Measurements from ENCODE around the gene RPL18. TPM values are rescaled to one million over a fixed set of nuclear protein-coding genes. Genes with fewer than 3 reads are reported as not detected.
A peak's percentile ranks its signal among the peaks of the same experiment; 100 is the strongest.

RPL18 gene
- total RNA-seq: 100 to 1,000 TPM; 606 to 773 (median 699) TPM
- 965 TPM for polyA plus RNA-seq
- long read RNA-seq, donor 1, transcript RPL18-201 (6 exons, 612 nt): minor isoform, 6 of 75 reads
- long read RNA-seq, donor 1, transcript RPL18-208 (7 exons, 1,004 nt): major isoform, 60 of 75 reads
- long read RNA-seq, donor 1, partial matches to known transcripts: 8 of 75 reads
- long read RNA-seq, donor 1, other reads (novel, unspliced or antisense): 0 of 75 reads
- long read RNA-seq, donor 2, transcript RPL18-201 (6 exons, 612 nt): minor isoform, 6 of 122 reads
- long read RNA-seq, donor 2, transcript RPL18-208 (7 exons, 1,004 nt): major isoform, 87 of 122 reads
- long read RNA-seq, donor 2, partial matches to known transcripts: 26 of 122 reads
- long read RNA-seq, donor 2, other reads (novel, unspliced or antisense): 1 of 122 reads
- long read RNA-seq, donor 3, transcript RPL18-208 (7 exons, 1,004 nt): major isoform, 27 of 38 reads
- long read RNA-seq, donor 3, partial matches to known transcripts: 4 of 38 reads
- long read RNA-seq, donor 3, other reads (novel, unspliced or antisense): 2 of 38 reads
- long read RNA-seq, donor 4, transcript RPL18-208 (7 exons, 1,004 nt): major isoform, 64 of 80 reads
- long read RNA-seq, donor 4, partial matches to known transcripts: 12 of 80 reads
- long read RNA-seq, donor 4, other reads (novel, unspliced or antisense): 2 of 80 reads

DNA sequence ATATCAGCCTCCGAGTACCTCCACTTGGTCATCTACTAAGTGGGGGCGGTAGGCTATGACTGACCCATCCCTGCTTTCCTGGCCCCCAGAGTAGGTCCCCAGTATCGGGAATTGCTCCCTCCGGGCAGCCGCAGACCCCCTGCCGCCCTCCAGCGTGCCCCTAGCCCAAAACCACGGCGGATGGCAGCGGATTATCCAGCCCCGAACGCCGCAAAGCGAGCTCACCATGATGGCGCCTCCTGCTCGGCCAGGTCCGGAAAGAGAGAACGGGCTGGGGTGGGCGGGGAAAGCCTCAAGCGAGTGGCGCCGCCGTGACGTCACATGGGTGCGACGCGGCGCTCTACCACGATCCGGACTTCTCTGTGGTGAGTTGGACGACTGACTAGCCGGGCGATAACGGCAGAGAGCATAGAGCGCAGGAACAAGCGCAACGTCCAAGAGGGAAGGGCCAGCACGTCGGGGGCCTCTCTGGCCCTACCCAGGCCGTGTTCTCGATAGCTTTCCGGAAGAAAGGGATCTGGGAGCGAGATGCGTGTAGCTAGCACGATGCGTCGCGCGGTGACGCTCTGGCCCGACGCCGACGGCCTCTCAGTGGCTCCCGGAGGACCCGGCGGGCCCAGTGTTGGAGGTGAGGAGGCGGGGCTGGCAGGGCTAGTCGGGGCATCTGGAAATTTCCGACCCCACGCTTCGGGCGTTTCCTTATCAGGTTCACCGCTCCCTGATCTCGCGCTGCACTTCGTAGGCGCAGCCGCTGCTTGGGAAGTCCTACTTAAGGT, at the start of gene RPL18, which contains the start of gene SPHK2:
Gene RPL18, minus strand, starts transcription at position 263 of the 776 bp plus-strand sequence. Its CDS starts 35 bp downstream, at position 228.
Gene SPHK2, plus strand, starts transcription at position 591 of the 776 bp plus-strand sequence. CDS start 1,009 bp downstream, outside the sequence.
- intact Hi-C loops (cut with DNase I): no loop called here
- peak; percentile 92 to 93 for ATAC-seq
- Histone ChIP-seq H3K27me3 (ENCODE audit: control insufficient read depth, insufficient read depth) (no peaks in the 10 kb centered on the region), H3K27ac (ENCODE audit: low read length) (peak within 1 kb of the TSS; percentile 97), H3K9me3 (ENCODE audit: control insufficient read depth, low read length) (no peaks in the 10 kb centered on the region), H3K4me1 (ENCODE audit: control insufficient read depth, insufficient read depth, low read length) (peaks cover 5% of the 10 kb centered on the region), H3K4me3 (ENCODE audit: low read length) (peak within 1 kb of the TSS; percentile 69)
- peak; percentile 99 for DNase-seq
- WGBS: under 1% methylated on average over 69 of the region's 69 CpGs

DNA sequence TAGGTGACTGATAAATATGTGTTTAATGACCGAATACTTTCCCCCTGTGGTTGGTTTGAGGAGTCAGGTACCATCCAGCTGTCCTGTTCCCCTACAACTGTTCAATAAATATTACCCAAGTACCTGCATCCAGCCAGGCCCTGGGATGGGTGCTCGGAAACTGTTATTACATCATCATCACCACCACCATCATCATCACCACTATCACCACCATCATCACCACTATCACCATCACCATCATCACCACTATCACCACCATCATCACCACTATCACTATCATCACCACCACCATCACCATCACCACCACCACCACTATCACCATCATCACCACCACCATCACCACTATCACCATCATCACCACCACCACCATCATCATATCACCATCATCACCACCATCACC, 49.8 kb upstream of the RPL18 start:
- no peak overlapping the region for H3K4me3 ChIP-seq (ENCODE audit: low read length)
- H3K27me3 ChIP-seq (ENCODE audit: control insufficient read depth, insufficient read depth): no peaks in the 10 kb centered on the region
- H3K9me3 ChIP-seq (ENCODE audit: control insufficient read depth, low read length): no peaks in the 10 kb centered on the region
- intact Hi-C loops (cut with DNase I): no loop called here
- DNase-seq (no peak), ATAC-seq (no peak)
- 91% methylated on average over 2 of the region's 2 CpGs for WGBS
- no peaks in the 10 kb centered on the region for H3K4me1 ChIP-seq (ENCODE audit: control insufficient read depth, insufficient read depth, low read length)
- H3K27ac ChIP-seq (ENCODE audit: low read length): no peak overlapping the region

DNA sequence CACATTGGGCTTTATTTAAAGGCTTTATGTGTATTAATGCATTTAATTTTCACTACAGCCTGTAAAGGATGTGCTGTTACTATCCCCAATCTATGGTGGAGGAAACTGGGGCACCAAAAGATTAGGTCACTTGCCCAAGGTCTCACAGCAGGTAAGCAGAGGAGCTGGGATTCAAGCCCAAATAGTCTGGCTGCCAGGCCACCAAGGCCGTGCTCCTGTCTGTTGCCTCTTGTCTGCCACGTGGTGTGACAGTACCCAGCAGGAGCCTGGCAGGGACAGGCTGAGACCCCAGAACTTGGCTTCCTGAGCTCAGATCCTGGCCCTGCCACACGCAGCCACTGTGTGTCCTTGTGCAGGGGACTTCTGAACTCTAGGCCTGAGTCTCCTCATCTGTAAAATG, 49.4 kb upstream of the RPL18 start:
- intact Hi-C loops (cut with DNase I): no loop called here
- Histone ChIP-seq H3K27ac (ENCODE audit: low read length) (no peak overlapping the region), H3K27me3 (ENCODE audit: control insufficient read depth, insufficient read depth) (no peaks in the 10 kb centered on the region), H3K4me3 (ENCODE audit: low read length) (no peak overlapping the region), H3K4me1 (ENCODE audit: control insufficient read depth, insufficient read depth, low read length) (no peaks in the 10 kb centered on the region), H3K9me3 (ENCODE audit: control insufficient read depth, low read length) (no peaks in the 10 kb centered on the region)
- DNase-seq: no peak
- ATAC-seq: no peak
- WGBS: 85% methylated on average over 3 of the region's 3 CpGs

DNA sequence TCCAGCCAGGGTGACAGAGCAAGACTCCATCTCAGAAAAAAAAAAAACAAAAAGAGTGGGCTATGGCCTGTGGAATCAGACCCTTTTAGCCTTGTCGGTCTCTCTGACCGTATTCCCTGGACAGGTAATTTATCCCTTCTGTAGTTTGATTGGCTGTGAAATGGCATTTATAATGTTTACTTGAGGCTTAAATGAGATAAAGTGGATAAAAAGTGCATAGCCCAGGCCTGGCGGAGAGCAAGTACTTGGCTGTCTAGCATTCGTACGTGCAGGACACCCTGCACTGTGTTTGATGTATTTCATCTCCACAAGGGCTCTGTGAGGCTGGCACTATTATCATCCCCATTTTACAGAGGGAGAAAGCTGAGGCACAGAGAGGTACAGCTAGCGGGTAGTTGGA, 46.8 kb upstream of the RPL18 start:
- no peaks in the 10 kb centered on the region for H3K4me1 ChIP-seq (ENCODE audit: control insufficient read depth, insufficient read depth, low read length)
- ATAC-seq: no peak
- no peaks in the 10 kb centered on the region for H3K9me3 ChIP-seq (ENCODE audit: control insufficient read depth, low read length)
- 91% methylated on average over 6 of the region's 6 CpGs for WGBS
- no peak overlapping the region for H3K4me3 ChIP-seq (ENCODE audit: low read length)
- intact Hi-C loops (cut with DNase I): no loop called here
- H3K27me3 ChIP-seq (ENCODE audit: control insufficient read depth, insufficient read depth): no peaks in the 10 kb centered on the region
- no peak for DNase-seq
- H3K27ac ChIP-seq (ENCODE audit: low read length): no peak overlapping the region

DNA sequence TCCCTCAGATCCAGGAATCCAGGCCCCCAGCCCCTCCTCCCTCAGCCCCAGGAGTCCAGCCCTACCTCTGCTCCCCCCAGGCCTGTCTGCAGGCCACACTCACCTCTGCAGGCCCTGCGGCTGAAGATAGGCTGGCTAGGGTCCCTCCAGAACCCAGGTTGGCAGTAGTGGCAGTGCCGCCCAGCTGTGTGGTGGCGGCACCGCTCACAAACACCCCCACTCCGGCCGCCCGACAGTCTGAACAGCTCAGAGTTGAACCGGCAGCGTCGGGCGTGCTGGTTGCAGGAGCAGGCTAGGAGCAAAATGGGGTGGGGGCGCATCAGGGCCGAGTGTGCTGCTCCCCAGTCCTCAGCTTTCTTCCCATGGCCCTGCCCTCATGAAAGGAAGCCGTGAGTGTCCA, 45.5 kb upstream of the RPL18 start:
- 86% methylated on average over 14 of the region's 14 CpGs for WGBS
- H3K4me1 ChIP-seq (ENCODE audit: control insufficient read depth, insufficient read depth, low read length): peaks cover 2% of the 10 kb centered on the region
- H3K27ac ChIP-seq (ENCODE audit: low read length): no peak overlapping the region
- no peaks in the 10 kb centered on the region for H3K27me3 ChIP-seq (ENCODE audit: control insufficient read depth, insufficient read depth)
- no peaks in the 10 kb centered on the region for H3K9me3 ChIP-seq (ENCODE audit: control insufficient read depth, low read length)
- intact Hi-C loops (cut with DNase I): no loop called here
- DNase-seq (no peak), ATAC-seq (no peak)
- H3K4me3 ChIP-seq (ENCODE audit: low read length): no peak overlapping the region

DNA sequence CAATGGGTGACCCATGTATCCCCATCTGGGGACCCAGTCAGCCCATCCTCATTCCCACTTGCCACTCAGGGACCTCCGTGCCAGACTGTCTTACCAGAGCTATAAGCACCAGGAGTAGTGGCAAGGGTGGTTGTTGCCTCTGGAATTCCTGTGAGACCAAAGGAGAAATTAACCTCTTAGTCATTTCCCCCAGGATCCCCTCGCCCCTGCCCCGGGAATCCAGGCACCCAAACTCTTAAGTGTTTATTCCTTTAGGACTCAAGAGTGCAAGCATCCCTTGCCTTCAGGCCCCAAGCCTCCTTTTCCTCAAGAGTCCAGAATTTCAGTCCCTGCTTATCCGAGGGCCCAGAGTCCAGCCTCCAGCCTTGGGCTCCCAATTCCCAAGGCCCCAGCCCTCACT, 44.7 kb upstream of the RPL18 start:
- ATAC-seq (no peak), DNase-seq (no peak)
- no peak overlapping the region for H3K4me3 ChIP-seq (ENCODE audit: low read length)
- H3K4me1 ChIP-seq (ENCODE audit: control insufficient read depth, insufficient read depth, low read length): peaks cover 2% of the 10 kb centered on the region
- H3K27me3 ChIP-seq (ENCODE audit: control insufficient read depth, insufficient read depth): no peaks in the 10 kb centered on the region
- intact Hi-C loops (cut with DNase I): no loop called here
- whole genome bisulfite sequencing: 96% methylated on average over 4 of the region's 4 CpGs
- no peak overlapping the region for H3K27ac ChIP-seq (ENCODE audit: low read length)
- H3K9me3 ChIP-seq (ENCODE audit: control insufficient read depth, low read length): no peaks in the 10 kb centered on the region

DNA sequence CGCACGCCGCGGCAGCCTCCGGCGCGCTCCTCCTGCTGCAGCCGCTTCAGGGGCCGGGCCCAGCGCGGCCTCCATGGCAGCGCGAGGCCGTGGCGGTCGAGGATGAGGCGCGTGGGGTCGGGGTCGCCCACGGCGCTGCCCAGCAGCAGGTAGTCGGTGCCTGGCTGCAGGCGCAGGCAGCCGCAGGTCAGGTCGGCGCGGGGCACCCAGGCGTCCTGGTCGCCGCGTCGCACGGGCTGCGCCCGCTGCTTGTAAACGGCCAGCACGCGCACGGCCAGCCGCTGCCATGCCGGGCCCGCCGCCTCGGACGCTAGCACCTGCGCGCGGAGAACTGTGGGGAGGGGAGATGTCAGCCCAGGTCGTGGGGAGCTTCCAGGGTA, 42.7 kb upstream of the RPL18 start:
- DNase-seq (peak in 2 of 3 donors; percentile 50 to 61), ATAC-seq (peak in 1 of 2 donors; percentile 2)
- intact Hi-C loops (cut with DNase I): no loop called here
- Histone ChIP-seq H3K27me3 (ENCODE audit: control insufficient read depth, insufficient read depth) (no peaks in the 10 kb centered on the region), H3K27ac (ENCODE audit: low read length) (no peak overlapping the region), H3K9me3 (ENCODE audit: control insufficient read depth, low read length) (no peaks in the 10 kb centered on the region), H3K4me1 (ENCODE audit: control insufficient read depth, insufficient read depth, low read length) (peaks cover 2% of the 10 kb centered on the region), H3K4me3 (ENCODE audit: low read length) (no peak overlapping the region)
- 89% methylated on average over 50 of the region's 50 CpGs for WGBS

DNA sequence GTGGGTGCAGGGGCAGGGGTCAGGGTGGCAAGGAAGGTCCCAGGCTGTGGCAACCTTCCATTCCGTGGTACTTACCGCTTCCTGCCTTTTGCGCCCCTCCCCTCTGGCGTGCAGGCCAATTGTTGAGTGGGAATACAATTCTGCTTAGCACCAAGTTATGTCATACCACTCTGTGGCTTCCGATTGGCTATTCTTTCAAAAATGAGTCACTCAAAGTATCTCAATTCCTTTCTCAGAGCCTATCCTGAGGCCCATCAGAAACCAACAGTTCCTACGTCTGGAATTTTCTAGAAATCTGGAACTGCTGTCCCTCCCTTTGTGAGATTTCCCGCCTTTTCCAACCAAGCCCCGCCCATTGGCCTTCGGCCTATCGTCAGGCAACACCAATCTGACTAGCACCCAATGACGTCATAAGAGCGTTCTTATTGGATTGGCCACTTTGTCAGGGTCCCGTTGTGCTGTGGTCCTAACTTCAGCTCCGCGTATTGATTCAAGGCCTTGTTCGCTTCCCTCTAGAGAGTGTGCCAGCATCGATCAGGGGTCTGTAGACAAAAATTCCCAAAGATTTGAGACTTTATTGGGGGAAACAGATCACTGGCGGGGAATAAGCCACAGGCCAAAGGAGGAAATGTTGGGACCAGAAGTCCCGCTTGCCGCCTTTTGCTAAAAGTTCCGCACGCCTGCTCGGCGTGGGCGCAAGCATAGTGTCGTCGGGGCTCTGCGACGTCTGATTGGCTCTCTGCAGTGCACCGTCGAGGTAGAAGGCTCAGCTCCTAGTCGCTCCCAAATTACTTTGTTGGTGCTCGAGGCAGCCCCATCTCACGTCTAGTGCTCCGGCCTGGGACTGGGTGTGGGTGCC, 42.1 kb upstream of the RPL18 start:
- peaks cover 2% of the 10 kb centered on the region for H3K4me1 ChIP-seq (ENCODE audit: control insufficient read depth, insufficient read depth, low read length)
- intact Hi-C loops (cut with DNase I): no loop called here
- H3K27ac ChIP-seq (ENCODE audit: low read length): no peak overlapping the region
- ATAC-seq (peak; percentile 92 to 97), DNase-seq (peak; percentile 92 to 95 (median 95))
- WGBS: 56% methylated on average over 35 of the region's 35 CpGs
- no peaks in the 10 kb centered on the region for H3K9me3 ChIP-seq (ENCODE audit: control insufficient read depth, low read length)
- H3K27me3 ChIP-seq (ENCODE audit: control insufficient read depth, insufficient read depth): no peaks in the 10 kb centered on the region
- no peak overlapping the region for H3K4me3 ChIP-seq (ENCODE audit: low read length)

DNA sequence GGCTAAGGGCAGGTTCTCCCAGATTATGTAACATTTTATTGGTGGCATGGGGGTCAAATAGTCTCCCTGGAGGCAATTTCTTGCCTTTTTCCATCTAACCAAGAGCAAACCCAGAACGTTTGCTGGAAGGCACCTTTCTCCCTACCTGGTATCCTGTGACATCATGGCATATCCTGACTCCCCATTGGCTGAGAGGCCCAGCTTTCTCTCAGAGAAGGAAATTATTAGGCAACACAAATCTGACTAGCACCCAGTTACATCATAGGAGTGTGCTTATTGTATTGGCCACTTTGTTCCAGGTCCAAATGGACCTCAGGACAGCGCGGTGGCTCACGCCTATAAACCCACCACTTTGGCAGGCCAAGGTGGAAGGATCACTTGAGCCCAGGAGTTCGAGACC, 40.8 kb upstream of the RPL18 start:
- WGBS: 83% methylated on average over 5 of the region's 5 CpGs
- Histone ChIP-seq H3K4me3 (ENCODE audit: low read length) (no peak overlapping the region), H3K4me1 (ENCODE audit: control insufficient read depth, insufficient read depth, low read length) (peaks cover 2% of the 10 kb centered on the region), H3K9me3 (ENCODE audit: control insufficient read depth, low read length) (no peaks in the 10 kb centered on the region), H3K27me3 (ENCODE audit: control insufficient read depth, insufficient read depth) (no peaks in the 10 kb centered on the region), H3K27ac (ENCODE audit: low read length) (no peak overlapping the region)
- DNase-seq (peak in 1 of 3 donors; percentile 11), ATAC-seq (no peak)
- intact Hi-C loops (cut with DNase I): no loop called here

DNA sequence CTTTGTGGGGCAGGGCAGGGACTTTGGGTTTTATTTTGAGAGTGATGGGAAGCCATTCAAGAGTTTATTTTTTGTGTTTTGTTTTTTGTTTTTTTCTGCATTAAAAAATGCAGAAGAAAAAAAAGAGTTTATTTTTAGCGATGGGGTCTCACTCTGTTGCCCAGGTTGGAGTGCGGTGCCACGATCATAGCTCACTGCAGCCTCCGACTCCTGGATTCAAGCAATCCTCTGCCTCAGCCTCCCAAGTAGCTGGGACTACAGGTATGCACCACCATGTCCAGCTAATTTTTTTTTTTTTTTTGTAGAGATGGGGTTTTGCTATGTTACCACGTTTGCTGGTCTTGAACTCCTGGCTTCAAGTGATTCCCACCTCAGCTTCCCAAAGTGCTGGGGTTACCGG, 39.5 kb upstream of the RPL18 start:
- no peak overlapping the region for H3K27ac ChIP-seq (ENCODE audit: low read length)
- H3K27me3 ChIP-seq (ENCODE audit: control insufficient read depth, insufficient read depth): no peaks in the 10 kb centered on the region
- ATAC-seq: no peak
- peak in 1 of 3 donors; percentile 6 for DNase-seq
- H3K4me3 ChIP-seq (ENCODE audit: low read length): no peak overlapping the region
- intact Hi-C loops (cut with DNase I): no loop called here
- peaks cover 2% of the 10 kb centered on the region for H3K4me1 ChIP-seq (ENCODE audit: control insufficient read depth, insufficient read depth, low read length)
- 93% methylated on average over 6 of the region's 6 CpGs for WGBS
- H3K9me3 ChIP-seq (ENCODE audit: control insufficient read depth, low read length): no peaks in the 10 kb centered on the region

Data from right cardiac atrium (tissue), 5 donors.